BJ (cell line): ENCODE results near the gene SPARC. TPM values are rescaled to one million over a fixed set of nuclear protein-coding genes. Genes with fewer than 3 reads are reported as not detected.
A peak's percentile ranks its signal among the peaks of the same experiment; 100 is the strongest.

ENCODE experiments used
- CTCF ChIA-PET: fragments of 350-600 bp; formaldehyde crosslinking; extraction: SDS; loops from one replicate; lab custom pipeline; 2021; ENCODE audit warnings: antibody characterized with exemption, inconsistent platforms; lab: Yijun Ruan, JAX
- POLR2A ChIA-PET: fragments of 300-600 bp; sonication (Branson Sonifier 250); formaldehyde crosslinking; extraction: SDS; loops from one replicate; lab custom pipeline; 2021; ENCODE audit warnings: antibody characterized with exemption; lab: Charles Lee
- DNase-seq: peaks from one replicate; pipeline ENCODE4 v3.0.0-alpha.2; 2011; ENCODE audit warnings: low read depth
- H3K27me3 ChIP-seq: 2 replicates; pipeline ENCODE4 v1.6.0; 2011; ENCODE audit warnings: low read length; ENCODE audit not compliant: control insufficient read depth, insufficient read depth
- H3K36me3 ChIP-seq: 2 replicates; pipeline ENCODE4 v1.5.1; 2011; ENCODE audit warnings: low read length; ENCODE audit not compliant: control insufficient read depth, insufficient read depth
- H3K4me3 ChIP-seq: 2 replicates; pipeline ENCODE4 v1.5.1; 2011; ENCODE audit warnings: low read depth, mild to moderate bottlenecking, control low read depth, low read length
- CTCF ChIP-seq: IDR thresholded peaks from 2 replicates; pipeline ENCODE4 v1.5.1; 2011; ENCODE audit warnings: low read depth, mild to moderate bottlenecking, control low read depth, inconsistent platforms, low read length, moderate library complexity; ENCODE audit not compliant: insufficient read depth
- polyA plus RNA-seq: library from polyadenylated mRNA; depleted of rRNA; stranded (reverse); fragments of >200 nt; gene quantifications from 2 replicates; pipeline ENCODE4 v1.2.3, GENCODE V29; 2011

SPARC gene
- polyA plus RNA-seq, 1 experiment: 17,277 TPM

GRCh38 chr5:151651997-151652645 lies 34.6 kb downstream of the SPARC start:
- DNase-seq: no peak
- CTCF ChIA-PET: interaction anchor here (0.6 to 5.4 kb wide), 55 partner anchors 9 to 395 kb away, joined by 3 to 60 read pairs (median 4); partner anchors contain the start of genes FAT2, G3BP1, SLC36A1 and SPARC
- no peak overlapping the region for H3K4me3 ChIP-seq
- TF ChIP-seq CTCF: peak; percentile 96
- POLR2A ChIA-PET: interaction anchor here (0.7 to 1.6 kb wide), 4 partner anchors 11 to 1008 kb away, joined by 3 to 4 read pairs (median 4); partner anchors contain the start of gene SLC36A1
- no peaks in the 10 kb centered on the region for H3K36me3 ChIP-seq
- H3K27me3 ChIP-seq: no peaks in the 10 kb centered on the region

GRCh38 chr5:151648988-151649387 lies 37.7 kb downstream of the SPARC start:
- no peak for DNase-seq
- no peaks in the 10 kb centered on the region for H3K36me3 ChIP-seq
- ChIA-PET CTCF (interaction anchor here (0.9 to 2.4 kb wide), 5 partner anchors 9 to 203 kb away, joined by 3 to 10 read pairs (median 4); partner anchors contain the start of gene SLC36A1), POLR2A (no interaction called here)
- peaks cover 5% of the 10 kb centered on the region for H3K27me3 ChIP-seq
- no peak overlapping the region for H3K4me3 ChIP-seq
- no peak for TF ChIP-seq CTCF

GRCh38 chr5:151648089-151648488 lies 38.6 kb downstream of the SPARC start:
- no peak for TF ChIP-seq CTCF
- no peaks in the 10 kb centered on the region for H3K36me3 ChIP-seq
- H3K4me3 ChIP-seq: no peak overlapping the region
- DNase-seq: no peak
- ChIA-PET POLR2A (no interaction called here), CTCF (interaction anchor here (0.6 to 2.4 kb wide), 6 partner anchors 10 to 600 kb away, joined by 3 to 10 read pairs (median 4); partner anchors contain the start of gene SLC36A1)
- H3K27me3 ChIP-seq: peaks cover 5% of the 10 kb centered on the region

DNA sequence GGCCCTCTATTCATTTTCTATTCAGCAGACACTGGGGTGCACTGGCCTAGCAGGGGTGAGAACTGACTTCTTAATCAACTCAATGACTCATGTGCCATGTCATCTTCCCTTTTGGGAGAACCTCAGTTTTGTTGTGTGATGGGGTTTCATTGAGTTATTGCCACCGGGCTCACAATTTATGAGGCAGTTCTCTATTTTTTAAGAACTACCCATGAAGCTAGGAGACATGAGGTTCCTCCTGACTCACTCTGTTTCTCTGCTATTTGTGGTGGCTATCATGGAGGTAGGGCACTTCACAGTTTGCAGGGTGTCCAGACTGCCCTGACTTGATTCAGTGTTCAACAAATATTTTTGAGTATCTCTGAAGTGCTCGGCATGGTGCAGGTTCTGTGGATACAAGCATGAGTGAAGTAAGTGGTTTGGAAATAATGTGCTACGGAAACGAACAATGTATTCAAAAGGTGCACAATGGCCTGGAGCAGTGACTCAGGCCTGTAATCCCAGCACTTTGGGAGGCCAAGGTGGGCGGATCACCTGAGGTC lies 39.3 kb downstream of the SPARC start:
- Histone ChIP-seq H3K36me3 (no peaks in the 10 kb centered on the region), H3K4me3 (no peak overlapping the region), H3K27me3 (peaks cover 5% of the 10 kb centered on the region)
- no peak for DNase-seq
- TF ChIP-seq CTCF: no peak
- CTCF ChIA-PET: interaction anchor here (1.1 to 1.8 kb wide), 2 partner anchors 12 to 137 kb away, joined by 4 to 5 read pairs; no protein-coding TSS in a partner anchor
- POLR2A ChIA-PET: no interaction called here

GRCh38 chr5:151646334-151646733 lies 40.4 kb downstream of the SPARC start:
- CTCF ChIA-PET: interaction anchor here (1.0 to 2.0 kb wide), 5 partner anchors 12 to 200 kb away, joined by 3 to 7 read pairs (median 5); no protein-coding TSS in a partner anchor
- peaks cover 5% of the 10 kb centered on the region for H3K27me3 ChIP-seq
- H3K36me3 ChIP-seq: no peaks in the 10 kb centered on the region
- TF ChIP-seq CTCF: no peak
- H3K4me3 ChIP-seq: no peak overlapping the region
- DNase-seq: no peak
- POLR2A ChIA-PET: no interaction called here
